ENCODE measurements around the gene C12orf54.
"Not testable (repeated sequence)": the region's sequence is repeated elsewhere in the genome, so short reads cannot be mapped to it uniquely, and the experiment has no call there.

Gene C12orf54

DNA sequence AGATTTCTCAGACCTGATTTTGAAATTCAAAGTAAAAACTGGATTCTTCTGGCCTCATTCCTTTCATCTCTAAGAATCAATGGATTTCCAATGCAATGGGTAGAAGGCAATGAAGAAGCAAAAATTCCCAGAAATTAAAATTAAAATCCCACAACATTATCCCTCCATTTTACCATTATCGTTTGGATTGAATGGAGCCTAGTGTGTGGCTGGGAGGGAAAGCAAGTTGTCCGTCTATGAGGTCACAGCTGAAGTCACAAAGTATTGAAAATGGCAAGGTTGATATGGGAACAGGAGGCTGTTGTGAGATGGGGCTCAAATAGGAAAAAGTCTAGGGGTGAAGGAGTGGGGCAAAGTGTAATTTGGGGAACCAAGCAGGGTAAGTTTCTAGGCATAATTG, at the start of gene C12orf54:
TSS of gene C12orf54 (plus strand) at position 301 of the 400 bp plus-strand sequence. CDS start 799 bp downstream, outside the sequence.
- no peak for DNase-seq (ENCODE audit: low read depth in 2 of 2)

DNA sequence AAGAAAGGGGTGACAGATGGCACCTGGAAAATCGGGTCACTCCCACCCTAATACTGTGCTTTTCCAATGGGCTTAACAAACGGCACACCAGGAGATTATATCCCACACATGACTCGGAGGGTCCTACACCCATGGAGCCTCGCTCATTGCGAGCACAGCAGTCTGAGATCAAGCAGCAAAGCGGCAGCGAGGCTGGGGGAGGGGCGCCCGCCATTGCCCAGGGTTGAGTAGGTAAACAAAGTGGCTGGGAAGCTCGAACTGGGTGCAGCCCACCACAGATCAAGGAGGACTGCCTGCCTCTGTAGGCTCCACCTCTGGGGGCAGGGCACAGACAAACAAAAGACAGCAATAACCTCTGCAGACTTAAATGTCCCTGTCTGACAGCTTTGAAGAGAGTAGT, 48.3 kb upstream of the C12orf54 start:
- DNase-seq (ENCODE audit: low read depth in 2 of 2): not testable (repeated sequence)

DNA sequence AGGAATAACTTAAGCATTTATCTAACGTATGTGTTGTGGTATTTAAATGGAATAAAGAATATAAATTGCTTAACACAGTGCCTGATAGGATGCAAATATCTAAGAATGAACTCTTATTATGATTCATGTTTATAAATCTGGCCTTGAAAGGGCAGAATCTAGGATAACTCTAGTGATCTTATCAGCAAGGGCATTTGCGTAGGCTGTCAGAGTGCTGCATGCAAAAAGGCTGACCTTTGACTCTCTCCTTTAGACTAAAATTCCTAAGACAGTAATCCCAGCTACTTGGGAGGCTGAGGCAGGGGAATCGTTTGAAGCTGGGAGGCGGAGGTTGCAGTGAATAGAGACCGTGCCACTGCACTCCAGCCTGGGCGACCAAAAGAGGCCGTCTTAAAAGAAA, 41.2 kb upstream of the C12orf54 start:
- no peak for DNase-seq (ENCODE audit: low read depth in 2 of 2)

DNA sequence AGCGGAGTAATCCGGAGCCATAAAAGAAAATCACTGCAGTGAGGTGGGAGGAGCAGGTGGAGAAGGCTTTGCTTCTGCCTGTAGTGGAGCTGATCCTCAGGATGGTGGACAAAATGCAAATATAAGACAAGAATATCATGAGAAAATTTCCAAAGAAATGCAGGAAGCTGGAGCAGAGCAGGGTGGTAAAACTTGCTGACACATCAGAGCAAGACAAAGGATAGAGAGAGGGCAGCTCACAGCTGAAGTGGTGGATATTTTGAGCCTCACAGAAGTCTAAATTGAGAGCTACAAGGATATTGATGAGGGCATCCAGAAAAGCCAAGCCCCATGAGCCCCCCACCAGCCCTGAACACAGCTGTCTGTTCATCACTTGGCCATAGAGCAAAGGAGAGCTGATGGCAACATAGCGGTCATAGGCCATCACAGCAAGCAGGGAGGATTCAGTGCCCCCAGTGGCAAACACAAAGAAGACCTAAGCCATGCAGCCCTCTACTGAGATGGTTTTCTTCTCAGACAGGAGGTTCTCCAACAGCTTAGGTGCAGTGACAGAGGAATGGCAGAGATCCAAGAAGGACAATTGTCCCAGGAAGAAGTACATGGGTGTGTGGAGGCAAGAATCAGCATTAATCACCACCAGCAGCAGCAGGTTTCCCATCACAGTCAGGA, 40.0 kb upstream of the C12orf54 start:
- DNase-seq (ENCODE audit: low read depth in 2 of 2): no peak

DNA sequence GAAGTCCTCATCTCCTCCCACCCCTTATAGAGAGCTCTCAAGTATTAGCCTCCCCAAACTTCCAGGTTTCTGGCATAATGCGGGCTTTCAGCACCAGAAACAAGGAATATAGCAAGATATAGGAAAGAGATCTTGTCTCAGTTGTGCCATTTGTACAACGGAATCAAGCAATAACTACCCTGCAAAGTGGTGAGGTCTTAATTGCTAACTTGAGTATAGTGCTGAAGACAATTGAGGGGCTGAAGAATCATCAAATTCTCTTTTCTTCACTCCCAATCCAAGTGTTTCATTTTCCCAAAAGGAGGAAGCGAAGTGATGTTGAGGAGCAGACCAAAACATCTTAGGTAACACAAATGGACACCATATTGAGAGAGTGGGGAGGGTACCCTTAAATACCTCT, 36.8 kb upstream of the C12orf54 start:
- DNase-seq (ENCODE audit: low read depth in 2 of 2): no peak

DNA sequence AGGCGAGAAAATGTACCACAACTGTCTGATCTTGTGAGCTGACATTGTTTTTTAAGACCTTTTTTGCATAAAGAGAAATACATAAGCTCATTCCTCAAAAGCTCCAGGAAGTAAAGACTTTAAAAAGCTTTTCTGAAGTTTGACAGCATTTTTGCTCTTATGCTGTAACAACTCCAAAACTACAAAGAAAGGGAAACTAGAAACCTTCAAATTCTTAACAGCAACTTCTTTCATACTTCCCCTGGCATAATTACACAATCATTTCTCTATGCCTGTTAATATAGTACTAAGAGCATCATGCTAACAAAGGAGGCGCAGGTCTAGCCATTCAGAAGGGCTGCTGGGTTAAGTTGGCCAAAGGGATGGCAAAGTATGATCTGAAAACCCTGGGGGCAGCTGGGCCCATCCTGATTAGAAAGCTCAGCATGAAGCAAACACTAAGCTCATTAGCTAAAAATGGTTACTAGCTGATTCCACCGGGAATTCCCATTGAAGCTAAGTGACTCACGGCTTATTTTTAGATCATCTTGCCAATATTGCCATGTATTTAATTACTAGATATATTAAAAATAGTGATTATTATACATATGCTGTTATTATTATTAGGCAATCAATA, 36.0 kb upstream of the C12orf54 start:
- no peak for DNase-seq (ENCODE audit: low read depth in 2 of 2)

DNA sequence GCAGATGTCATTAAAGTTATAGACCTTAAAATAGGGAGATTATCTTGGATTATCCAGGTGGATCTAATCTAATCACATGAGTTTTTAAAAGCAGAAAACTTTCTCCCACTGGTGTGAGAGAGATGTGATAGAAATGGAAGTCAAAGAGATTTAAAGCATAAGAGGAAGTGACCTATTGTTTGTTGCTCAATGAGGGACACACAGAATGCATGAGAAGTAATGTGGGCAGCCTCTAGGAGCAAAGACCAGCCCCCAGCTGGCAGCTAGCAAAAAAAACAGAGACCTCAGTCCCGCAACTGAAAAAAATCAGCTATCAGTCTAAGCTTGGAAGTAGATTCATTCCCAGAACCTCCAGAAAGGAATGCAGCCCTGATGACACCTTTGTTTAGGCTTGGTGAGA, 34.5 kb upstream of the C12orf54 start:
- DNase-seq (ENCODE audit: low read depth in 2 of 2): no peak

DNA sequence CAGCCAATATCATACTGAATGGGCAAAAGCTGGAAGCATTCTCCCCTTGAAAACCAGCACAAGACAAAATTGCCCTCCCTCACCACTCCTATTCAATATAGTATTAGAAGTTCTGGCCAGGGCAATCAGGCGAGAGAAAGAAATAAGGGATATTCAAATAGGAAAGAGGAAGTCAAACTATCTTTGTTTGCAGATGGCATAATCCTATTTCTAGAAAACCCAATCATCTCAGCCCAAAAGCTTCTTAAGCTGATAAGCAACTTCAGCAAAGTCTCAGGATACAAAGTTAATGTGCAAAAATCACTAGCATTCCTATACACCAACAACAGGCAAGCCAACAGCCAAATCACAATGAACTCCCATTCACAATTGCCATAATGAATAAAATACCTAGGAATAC, 30.9 kb upstream of the C12orf54 start:
- no peak for DNase-seq (ENCODE audit: low read depth in 2 of 2)

DNA sequence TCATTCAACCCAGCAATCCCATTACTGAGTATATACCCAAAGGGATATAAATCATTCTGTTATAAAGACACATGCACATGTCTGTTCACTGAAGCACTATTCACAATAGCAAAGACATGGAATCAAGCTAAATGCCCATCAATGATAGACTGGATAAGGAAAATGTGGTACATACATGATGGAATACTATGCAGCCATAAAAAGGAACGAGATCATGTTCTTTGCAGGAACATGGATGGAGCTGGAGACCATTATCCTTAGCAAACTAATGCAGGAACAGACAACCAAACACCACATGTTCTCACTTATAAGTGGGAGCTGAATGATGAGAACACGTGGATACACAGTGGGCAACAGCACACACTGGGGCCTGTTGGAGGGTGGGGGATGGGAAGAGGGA, 29.3 kb upstream of the C12orf54 start:
- not testable (repeated sequence) for DNase-seq (ENCODE audit: low read depth in 2 of 2)

DNA sequence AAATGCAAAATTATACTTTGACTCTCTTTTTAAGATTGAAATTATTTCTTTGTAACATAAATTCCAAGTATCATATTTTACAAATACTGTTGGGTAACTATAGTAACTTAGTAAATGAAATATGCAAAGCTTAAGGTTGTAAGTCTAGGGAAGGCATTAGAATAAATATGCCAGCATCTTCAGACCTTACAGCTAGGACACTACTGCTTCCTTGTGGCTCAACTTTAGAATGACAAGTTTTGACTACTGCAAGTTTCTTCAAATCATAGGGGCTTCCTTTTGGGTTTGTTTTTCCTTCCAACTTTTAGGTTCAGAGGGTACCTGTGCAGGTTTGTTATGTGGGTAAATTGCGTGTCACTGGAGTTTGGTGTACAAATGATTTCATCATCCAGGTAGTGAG, 27.6 kb upstream of the C12orf54 start:
- DNase-seq (ENCODE audit: low read depth in 2 of 2): no peak

DNA sequence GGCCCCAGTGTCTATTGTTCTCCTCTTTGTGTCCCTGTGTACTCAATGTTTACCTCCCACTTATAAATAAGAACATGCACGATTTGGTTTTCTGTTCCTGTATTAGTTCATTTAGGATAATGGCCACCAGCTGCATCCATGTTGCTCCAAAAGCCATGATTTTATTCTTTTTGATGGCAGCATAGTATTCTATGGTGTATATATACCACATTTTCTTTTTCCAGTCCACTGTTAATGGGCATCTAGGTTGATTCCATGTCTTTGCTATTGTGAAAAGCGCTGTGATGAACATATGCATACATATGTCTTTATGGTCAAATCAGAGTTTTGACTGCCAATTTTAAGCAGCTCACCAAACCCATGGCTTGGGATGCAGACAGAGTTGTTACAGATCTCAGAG, 27.2 kb upstream of the C12orf54 start:
- no peak for DNase-seq (ENCODE audit: low read depth in 2 of 2)

DNA sequence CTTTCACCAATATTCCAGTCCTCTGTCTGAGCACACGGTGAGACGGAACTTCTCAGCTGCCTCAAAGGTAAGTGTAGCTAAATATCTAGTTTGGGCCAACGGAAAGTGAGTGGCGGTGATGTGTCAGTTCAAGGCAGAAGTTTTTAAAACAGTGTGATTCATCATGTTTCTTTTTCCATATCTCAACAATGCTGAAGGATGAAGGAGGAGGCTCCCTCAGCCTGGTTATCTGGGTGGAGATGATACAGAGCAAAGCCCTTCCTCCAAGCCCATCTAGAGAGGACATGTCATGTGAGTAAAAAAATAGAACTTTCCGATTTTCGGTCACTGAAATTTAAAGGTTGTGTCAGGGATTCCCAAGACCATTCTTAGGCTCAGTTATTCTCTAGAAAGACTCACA, 23.0 kb upstream of the C12orf54 start:
- no peak for DNase-seq (ENCODE audit: low read depth in 2 of 2)

DNA sequence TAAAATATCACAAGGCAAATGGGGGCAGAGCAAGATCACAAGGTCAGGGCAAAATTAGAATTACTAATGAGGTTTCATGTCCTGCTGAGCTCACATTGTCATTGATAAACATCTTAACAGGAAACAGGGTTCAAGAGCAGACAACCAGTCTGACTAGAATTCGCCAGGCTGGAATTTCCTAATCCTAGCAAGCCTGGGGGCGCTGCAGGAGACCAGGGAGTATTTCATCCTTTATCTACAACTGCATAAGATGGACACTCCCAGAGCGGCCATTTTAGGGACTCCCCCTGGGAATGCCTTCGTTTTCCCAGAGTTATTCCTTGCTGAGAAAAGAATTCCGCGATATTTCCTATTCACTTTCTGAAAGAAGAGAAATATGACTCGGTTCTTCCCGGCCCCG, 13.3 kb upstream of the C12orf54 start:
- not testable (repeated sequence) for DNase-seq (ENCODE audit: low read depth in 2 of 2)

DNA sequence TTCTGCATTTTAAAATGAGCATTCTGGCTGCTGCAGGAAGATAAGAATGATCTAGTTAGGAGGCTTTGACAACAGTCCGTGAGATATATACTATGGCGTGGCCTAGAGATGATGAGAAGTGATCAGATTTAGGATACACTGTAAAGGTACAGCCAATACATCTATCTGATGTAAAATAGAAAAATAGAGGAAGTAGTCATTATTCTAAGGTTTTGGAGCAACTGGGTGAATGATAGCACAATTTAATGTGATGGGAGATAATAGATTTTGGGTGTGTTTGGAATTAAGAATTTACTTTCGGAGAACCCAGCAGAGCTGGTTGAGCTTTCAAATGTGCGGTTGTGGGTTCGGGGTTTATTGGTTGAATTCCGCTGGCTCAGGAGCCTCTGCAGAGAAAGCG, 10.0 kb upstream of the C12orf54 start, which contains the start of gene ANP32D:
TSS of gene ANP32D (plus strand) at position 301 of the 400 bp plus-strand sequence. CDS start 106 bp downstream, outside the sequence.
- DNase-seq (ENCODE audit: low read depth in 2 of 2): no peak

DNA sequence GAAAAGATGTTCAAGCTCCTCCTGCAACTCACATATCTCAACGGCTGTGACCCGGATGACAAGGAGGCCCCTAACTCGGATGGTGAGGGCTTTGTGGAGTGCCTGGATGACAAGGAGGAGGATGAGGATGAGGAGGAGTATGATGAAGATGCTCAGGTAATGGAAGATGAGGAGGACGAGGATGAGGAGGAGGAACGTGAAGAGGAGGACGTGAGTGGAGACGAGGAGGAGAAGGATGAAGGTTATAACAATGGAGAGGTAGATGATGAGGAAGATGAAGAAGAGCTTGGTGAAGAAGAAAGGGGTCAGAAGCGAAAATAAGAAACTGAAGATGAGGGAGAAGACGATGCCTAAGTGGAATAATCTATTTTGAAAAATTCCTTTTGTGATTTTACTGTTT, 9.2 kb upstream of the C12orf54 start:
- DNase-seq (ENCODE audit: low read depth in 2 of 2): no peak

DNA sequence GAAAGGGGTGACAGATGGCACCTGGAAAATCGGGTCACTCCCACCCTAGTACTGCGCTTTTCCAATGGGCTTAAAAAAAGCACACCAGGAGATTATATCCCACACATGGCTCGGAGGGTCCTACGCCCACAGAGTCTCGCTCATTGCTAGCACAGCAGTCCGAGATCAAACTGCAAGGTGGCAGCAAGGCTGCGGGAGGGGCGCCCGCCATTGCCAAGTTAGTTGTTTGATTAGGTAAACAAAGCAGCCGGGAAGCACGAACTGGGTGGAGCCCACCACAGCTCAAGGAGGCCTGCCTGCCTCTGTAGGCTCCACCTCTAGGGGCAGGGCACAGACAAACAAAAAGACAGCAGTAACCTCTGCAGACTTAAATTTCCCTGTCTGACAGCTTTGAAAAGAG, 7.8 kb upstream of the C12orf54 start:
- not testable (repeated sequence) for DNase-seq (ENCODE audit: low read depth in 2 of 2)

DNA sequence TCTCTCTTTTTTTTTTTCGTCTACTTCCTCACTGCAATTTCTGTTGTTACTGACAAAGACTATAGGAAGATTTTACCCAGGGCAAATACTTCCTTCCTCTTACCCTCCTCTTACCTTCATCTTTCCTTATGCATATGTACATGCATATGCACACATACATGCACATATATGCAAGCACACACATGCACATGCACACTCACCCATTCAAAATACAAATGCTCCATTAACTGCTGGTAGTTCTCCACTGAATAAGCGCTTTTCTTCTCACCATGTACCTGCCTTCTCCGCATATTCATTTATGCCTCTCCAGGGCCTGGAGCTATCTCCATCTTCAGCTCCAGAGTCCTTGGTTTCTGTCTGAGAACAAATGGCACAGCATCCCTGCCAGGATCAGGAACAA, 632 bp downstream of the C12orf54 start:
- no peak for DNase-seq (ENCODE audit: low read depth in 2 of 2)

DNA sequence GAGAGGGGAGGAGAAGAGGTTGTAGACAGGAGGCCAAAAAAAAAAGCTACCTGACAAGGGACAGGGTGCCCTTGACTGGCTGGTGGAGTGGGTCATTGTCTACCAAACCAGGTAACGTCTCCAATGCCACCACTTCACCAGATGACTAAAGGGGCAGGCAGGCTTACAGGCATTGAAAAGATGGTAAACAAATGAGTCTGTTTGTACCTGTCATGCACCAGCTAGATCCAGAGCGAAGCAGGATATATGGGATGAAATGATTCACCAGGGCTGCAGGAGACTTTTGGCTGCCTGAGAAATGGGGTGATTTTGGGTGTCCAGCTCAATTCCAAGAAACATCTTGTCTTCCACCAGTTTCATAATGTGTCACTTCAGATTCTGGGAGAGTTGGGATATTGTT, 4.0 kb downstream of the C12orf54 start:
- no peak for DNase-seq (ENCODE audit: low read depth in 2 of 2)

DNA sequence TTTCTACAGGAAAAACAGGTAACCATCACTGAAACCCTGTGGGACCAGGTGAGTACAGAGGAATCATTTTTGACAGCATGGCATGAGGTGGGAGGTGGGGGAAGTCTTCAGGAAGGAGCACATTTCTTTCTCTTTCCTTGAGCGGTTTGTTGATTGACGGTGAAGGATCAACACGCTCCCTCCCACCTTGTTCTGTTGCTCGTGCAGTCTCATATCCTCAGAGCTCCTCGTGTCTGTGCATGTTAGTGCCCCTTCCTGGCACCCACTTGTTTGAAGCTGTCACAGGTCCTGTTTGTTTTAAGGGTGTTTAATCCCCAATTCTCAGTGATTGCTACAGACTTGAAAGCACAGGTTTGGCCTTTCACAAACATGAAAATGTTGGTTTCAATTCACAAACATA, 4.4 kb downstream of the C12orf54 start:
- no peak for DNase-seq (ENCODE audit: low read depth in 2 of 2)

DNA sequence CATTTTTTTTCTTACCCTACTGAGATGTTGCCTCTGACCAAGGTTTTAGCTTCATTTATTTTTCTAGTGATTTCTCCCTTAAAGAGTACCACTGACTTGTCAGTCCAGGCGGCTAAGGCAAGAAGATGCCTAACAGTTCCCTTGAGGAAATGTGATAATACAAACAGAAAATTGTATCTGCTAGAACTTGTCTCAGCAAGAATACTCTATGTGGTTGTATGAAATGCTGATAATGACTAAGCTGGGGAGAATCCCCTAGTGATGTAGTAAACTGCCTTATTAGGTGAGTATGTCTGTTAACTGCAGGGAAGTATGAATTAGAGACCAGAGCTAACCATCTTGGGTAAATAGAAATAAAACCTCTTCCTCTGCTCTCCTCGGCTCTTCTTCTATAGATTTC, 6.7 kb downstream of the C12orf54 start:
- no peak for DNase-seq (ENCODE audit: low read depth in 2 of 2)

DNA sequence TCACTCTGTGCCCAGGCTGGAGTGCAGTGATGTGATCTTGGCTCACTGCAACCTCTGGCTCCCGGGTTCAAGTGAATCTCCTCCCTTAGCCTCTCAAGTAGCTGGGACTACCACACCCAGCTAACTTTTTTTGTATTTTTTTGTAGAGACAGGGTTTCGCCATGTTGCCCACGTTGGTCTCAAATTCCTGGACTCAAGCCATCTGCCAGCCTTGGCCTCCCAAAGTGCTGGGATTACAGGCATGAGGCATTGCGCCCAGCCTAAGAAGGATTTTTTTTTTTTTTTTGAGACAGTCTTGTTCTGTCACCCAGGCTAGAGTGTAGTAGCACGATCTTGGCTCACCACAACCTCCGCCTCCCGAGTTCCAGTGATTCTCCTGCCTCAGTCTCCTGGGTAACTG, 7.2 kb downstream of the C12orf54 start:
- DNase-seq (ENCODE audit: low read depth in 2 of 2): not testable (repeated sequence)

DNA sequence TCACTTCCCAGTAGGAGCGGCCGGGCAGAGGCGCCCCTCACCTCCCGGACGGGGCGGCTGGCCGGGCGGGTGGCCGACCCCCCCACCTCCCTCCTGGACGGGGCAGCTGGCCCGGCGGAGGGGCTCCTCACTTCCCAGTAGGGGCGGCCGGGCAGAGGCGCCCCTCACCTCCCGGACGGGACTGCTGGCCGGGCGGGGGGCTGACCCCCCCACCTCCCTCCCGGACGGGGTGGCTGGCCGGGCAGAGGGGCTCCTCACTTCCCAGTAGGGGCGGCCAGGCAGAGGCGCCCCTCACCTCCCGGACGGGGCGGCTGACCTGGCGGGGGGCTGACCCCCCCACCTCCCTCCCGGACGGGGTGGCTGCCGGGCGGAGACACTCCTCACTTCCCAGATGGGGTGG, 18.0 kb downstream of the C12orf54 start:
- DNase-seq (ENCODE audit: low read depth in 2 of 2): not testable (repeated sequence)

DNA sequence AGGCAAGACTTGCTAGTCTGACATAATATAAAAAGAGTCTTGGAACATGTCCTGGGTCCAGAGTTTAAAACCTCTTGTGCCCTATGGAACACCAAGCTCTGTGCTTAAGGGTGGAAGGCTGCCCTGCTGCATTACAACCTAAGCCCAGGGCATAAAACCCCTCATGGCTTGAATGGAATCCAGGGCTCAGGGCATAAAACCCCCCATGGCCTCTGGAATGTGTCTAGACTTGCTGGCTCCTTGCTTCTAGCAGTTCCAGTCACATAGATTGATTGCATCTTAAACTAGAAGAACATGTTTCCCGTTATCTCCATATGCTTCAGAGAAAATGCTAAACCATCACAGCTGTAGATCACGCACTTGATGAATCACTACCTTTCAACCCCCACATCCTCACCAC, 24.5 kb downstream of the C12orf54 start:
- DNase-seq (ENCODE audit: low read depth in 2 of 2): not testable (repeated sequence)

DNA sequence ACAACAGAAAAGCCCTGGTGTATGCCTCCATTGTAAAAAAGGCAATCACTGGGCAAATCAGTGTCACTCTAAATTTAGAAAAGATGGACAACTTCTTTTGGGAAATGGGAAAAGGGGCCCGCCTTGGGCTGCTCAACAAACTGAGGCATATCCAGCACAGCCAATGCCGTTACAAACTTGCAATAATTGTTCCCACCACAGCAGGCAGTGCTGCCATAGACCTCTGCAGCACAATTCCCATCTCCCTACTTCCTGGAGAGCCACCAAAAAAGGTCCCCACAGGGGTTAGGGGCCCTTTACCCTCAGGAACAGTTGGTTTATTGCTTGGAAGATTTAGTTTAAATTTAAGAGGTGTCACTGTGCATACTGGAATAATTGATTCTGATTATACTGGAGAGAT, 26.7 kb downstream of the C12orf54 start:
- no peak for DNase-seq (ENCODE audit: low read depth in 2 of 2)

All from stimulated activated CD8-positive, alpha-beta memory T cell treated with anti-CD3 and anti-CD28 coated beads, Interleukin-2, amount 100 ng/mL, for 48 hours (primary cell).